Stimulated activated naive B cell treated with anti-CD40 and anti-IgM and Interleukin-4, amounts not matched to agents 10 μg/mL and 1 μg/mL and 100 μg/mL, for 72 hours (primary cell): ENCODE measurements around the gene PHLDA2.
"Not testable (repeated sequence)": the region's sequence is repeated elsewhere in the genome, so short reads cannot be mapped to it uniquely, and the experiment has no call there.

ENCODE experiments used
- ATAC-seq, 2 donors: fragments of 150-1000 bp; cut with Tn5 transposase; replicated peaks; 2 replicates each; pipeline ENCODE4 v1.10.0; 2021; ENCODE audit warnings: moderate library complexity in 1 of 2
- DNase-seq: peaks from one replicate; pipeline ENCODE4 v3.0.0; 2021
- H3K27ac Mint-ChIP-seq: one replicate; pipeline ENCODE4 v1.8.0; 2022; ENCODE audit warnings: mild to moderate bottlenecking, mixed read lengths
- H3K27me3 Mint-ChIP-seq, 2 donors: one replicate each; pipeline ENCODE4 v1.8.0; 2022; ENCODE audit warnings: mixed read lengths in 2 of 2
- H3K36me3 Mint-ChIP-seq, 2 donors: one replicate each; pipeline ENCODE4 v1.8.0; 2022; ENCODE audit warnings: mixed read lengths in 2 of 2, mild to moderate bottlenecking in 1 of 2
- H3K4me1 Mint-ChIP-seq, 2 donors: one replicate each; pipeline ENCODE4 v1.8.0; 2022; ENCODE audit warnings: mixed read lengths in 2 of 2, mild to moderate bottlenecking in 1 of 2
- H3K4me3 Mint-ChIP-seq, 2 donors: one replicate each; pipeline ENCODE4 v1.8.0; 2022; ENCODE audit warnings: mild to moderate bottlenecking in 2 of 2, mixed read lengths in 2 of 2, moderate library complexity in 1 of 2
- H3K9me3 Mint-ChIP-seq, 2 donors: one replicate each; pipeline ENCODE4 v1.8.0; 2022; ENCODE audit warnings: mixed read lengths in 2 of 2, mild to moderate bottlenecking in 1 of 2

The PHLDA2 gene

DNA sequence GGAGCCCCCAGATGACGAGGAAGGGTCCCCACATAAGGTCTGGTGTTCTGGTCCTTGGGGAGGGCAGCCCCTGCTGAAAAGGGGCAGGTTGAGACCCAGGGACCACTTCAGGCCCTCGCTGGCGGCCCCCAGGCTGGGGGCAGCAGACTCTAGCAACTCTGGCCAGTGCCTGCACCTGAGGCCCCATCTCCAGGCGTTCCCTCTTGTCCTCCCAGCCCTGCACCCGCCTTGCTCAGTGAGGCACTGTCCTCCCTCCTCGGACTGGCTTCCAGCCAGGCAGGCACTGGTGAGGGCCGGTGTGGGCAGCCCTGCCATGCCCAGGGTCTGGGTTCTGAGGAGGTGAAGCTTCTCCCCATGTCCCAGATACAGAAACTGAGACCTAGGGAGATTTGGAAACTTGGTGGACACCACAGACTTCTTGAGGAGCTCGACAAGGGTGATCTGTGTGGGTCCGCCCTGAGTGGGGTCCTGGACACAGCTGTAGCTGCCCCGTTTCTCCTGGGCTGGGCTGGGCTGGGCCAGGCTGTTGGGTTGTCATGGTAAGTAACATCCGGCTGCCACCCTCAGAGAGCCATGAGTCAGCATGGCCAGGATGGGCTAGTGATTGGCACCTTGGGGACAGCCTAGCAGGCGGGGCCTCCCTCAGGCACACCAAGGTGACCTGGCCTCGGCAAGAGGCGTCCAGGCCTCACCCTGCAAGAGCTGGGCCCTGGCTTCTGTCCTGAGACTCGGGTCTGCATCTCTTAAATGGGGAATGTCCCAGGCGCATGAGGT lies 11.1 kb upstream of the PHLDA2 start:
- H3K4me1 Mint-ChIP-seq: peaks cover 2 to 15% of the 10 kb centered on the region in 2 donors
- H3K27me3 Mint-ChIP-seq: no peaks in the 10 kb centered on the region
- H3K27ac Mint-ChIP-seq: peak overlapping the region; percentile 14
- H3K4me3 Mint-ChIP-seq: no peak overlapping the region
- H3K9me3 Mint-ChIP-seq: peaks cover 20% of the 10 kb centered on the region in 2 donors
- DNase-seq: no peak
- ATAC-seq: peak; percentile 51 to 62
- H3K36me3 Mint-ChIP-seq: peaks cover 29 to 41% of the 10 kb centered on the region in 2 donors

DNA sequence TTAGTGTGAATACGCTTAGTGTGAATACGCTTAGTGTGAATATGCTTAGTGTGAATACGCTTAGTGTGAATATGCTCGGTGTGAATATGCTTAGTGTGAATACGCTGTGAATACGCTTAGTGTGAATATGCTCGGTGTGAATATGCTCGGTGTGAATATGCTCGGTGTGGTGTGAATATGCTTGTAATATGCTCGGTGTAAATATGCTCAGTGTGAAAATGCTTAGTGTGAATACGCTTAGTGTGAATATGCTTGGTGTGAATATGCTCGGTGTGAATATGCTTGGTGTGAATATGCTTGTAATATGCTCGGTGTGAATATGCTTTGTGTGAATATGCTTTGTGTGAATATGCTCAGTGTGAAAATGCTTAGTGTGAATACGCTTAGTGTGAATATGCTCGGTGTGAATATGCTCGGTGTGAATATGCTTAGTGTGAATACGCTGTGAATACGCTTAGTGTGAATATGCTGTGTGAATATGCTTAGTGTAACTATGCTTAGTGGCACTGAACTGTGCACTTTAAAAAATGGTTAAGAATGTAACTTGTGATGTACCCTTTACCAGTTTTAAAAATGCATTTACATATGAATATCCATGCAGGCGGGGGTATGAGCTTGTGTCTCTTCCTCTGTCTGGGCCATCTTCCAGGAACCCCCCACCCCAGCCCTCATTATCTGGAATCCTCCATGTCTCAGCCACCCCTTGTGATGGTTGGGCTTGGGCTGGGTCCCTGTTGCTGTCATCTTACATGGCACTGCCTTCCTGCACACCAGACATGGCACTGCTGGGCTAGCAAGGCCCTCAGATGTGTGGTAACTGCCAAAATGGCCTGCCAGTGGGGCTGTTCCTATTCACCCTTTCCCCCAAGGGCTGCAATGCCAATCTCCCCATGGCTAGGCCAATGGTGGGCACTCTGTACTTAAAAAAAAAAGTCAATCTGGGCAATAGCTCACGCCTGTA lies 9.5 kb upstream of the PHLDA2 start:
- peak overlapping the region; percentile 15 to 51 for H3K4me3 Mint-ChIP-seq
- peaks cover 20% of the 10 kb centered on the region in 2 donors for H3K9me3 Mint-ChIP-seq
- H3K36me3 Mint-ChIP-seq: peaks cover 21 to 32% of the 10 kb centered on the region in 2 donors
- H3K4me1 Mint-ChIP-seq, H3K27me3 Mint-ChIP-seq, ATAC-seq, DNase-seq: not testable (repeated sequence)
- peak overlapping the region; percentile 87 for H3K27ac Mint-ChIP-seq

DNA sequence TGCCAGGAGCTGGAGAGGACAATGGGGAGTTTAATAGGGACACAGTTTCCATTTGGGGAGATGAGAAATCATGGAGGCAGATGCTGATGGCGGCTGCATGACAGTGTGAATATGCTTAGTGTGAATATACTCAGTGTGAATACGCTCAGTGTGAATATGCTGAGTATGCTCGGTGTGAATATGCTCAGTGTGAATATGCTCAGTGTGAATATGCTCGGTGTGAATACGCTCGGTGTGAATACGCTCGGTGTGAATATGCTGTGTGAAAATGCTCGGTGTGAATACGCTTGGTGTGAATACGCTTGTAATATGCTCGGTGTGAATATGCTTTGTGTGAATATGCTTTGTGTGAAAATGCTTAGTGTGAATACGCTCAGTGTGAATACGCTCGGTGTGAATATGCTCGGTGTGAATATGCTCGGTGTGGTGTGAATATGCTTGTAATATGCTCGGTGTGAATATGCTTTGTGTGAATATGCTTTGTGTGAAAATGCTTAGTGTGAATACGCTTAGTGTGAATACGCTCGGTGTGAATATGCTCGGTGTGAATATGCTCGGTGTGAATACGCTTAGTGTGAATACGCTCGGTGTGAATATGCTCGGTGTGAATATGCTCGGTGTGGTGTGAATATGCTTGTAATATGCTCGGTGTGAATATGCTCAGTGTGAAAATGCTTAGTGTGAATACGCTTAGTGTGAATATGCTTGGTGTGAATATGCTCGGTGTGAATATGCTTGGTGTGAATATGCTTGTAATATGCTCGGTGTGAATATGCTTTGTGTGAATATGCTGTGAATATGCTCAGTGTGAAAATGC lies 8.6 kb upstream of the PHLDA2 start:
- H3K4me1 Mint-ChIP-seq: peaks cover 0 to 17% of the 10 kb centered on the region in 2 donors
- H3K36me3 Mint-ChIP-seq: peaks cover 19 to 23% of the 10 kb centered on the region in 2 donors
- DNase-seq, H3K27me3 Mint-ChIP-seq, ATAC-seq: not testable (repeated sequence)
- peaks cover 20% of the 10 kb centered on the region in 2 donors for H3K9me3 Mint-ChIP-seq
- H3K27ac Mint-ChIP-seq: peak overlapping the region; percentile 87
- H3K4me3 Mint-ChIP-seq: peak overlapping the region; percentile 15 to 39

DNA sequence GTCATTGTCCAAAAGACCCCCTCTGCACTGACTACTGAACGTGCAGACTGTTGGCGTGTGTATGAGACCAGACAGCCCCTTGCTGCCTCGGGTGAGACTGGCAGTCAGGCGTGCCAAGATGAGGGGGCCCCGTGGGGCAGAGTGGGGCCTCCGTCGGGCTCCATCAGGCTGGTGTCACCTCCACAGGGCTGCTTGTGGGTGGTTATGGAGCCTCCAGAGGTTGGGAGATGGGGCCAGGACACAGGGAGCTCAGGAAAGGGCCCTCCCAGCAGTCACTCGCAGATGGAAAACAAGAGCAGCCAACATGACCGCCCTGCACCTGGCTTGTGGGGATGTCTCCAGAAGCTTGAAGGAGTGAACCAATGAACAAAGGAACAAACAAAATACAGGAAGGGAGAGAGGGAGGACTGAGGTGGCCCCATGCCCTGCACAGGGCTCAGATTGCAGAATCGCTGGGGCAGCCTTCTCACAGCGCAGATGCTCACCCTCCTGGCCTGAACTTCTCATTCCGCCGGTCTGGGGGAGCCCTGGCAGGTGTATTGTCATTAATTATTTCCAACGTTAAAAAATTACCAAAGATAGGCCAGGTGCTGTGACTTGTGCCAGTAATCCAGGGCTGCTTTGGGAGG lies 5.5 kb upstream of the PHLDA2 start:
- peaks cover 20% of the 10 kb centered on the region in 2 donors for H3K9me3 Mint-ChIP-seq
- no peak overlapping the region for H3K4me3 Mint-ChIP-seq
- no peak for ATAC-seq
- DNase-seq: no peak
- H3K36me3 Mint-ChIP-seq: peaks cover 19 to 23% of the 10 kb centered on the region in 2 donors
- H3K27me3 Mint-ChIP-seq: peaks cover 13 to 24% of the 10 kb centered on the region in 2 donors
- H3K4me1 Mint-ChIP-seq: peaks cover 6 to 26% of the 10 kb centered on the region in 2 donors
- H3K27ac Mint-ChIP-seq: no peak overlapping the region

DNA sequence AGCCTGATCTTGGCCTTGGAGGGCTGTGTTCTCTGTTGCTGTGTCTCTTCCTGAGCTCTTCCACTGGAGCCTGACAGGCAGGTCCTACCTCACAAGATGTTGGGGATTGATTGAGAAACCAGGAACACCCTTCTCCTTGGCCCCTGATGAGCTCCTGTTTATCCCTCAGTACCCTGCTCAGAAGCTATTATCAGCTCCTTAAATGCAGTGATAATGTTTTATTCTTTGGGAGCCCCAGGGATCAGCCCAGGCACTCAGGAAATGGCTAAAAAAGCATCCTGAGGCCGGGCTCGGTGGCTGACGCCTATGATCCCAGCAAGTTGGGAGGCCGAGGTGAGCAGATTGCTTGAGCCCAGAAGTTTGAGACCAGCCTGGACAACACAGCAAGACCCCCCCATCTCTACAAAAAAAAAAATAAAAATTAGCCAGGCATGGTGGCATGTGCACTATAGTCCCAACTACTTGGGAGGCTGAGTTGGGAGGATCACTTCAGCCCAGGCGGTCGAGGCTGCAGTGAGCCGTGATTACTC lies 4.9 kb upstream of the PHLDA2 start:
- peaks cover 7 to 29% of the 10 kb centered on the region in 2 donors for H3K4me1 Mint-ChIP-seq
- H3K36me3 Mint-ChIP-seq: peaks cover 17 to 19% of the 10 kb centered on the region in 2 donors
- H3K9me3 Mint-ChIP-seq: peaks cover 16 to 19% of the 10 kb centered on the region in 2 donors
- DNase-seq (no peak), ATAC-seq (no peak)
- no peak overlapping the region for H3K4me3 Mint-ChIP-seq
- no peak overlapping the region for H3K27ac Mint-ChIP-seq
- peaks cover 14 to 28% of the 10 kb centered on the region in 2 donors for H3K27me3 Mint-ChIP-seq

DNA sequence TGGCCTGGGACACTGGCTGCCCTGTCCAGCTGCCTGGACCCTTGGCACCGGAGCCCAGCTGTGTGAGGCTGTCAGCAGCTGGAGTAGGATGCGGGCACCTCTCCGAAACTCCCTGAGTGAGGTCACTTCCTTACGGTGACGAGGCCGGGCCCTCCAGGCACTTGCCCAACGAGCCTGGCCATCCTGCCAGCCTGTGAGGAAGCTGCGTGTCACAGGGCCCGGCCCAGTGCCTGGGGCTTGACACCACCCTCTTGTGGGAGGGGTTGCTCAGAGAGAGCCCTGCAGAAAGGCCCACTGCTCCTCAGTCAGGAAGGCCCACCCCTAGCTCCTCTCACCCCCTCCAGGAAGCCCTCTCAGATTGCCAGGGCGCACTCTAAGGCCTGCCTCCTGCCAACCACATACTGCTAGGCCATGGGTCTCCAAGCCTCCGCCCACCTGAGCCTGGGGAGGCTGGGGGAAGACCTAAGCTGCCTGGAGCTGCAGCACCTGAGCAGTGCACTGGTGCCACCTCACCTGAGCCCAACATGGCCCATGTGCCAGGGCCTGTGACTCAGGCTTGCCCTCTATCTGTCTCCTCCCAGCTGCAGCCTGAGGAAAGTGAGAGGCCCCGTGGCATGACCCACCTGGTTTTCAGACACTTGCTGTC lies 4.3 kb upstream of the PHLDA2 start:
- no peak overlapping the region for H3K27ac Mint-ChIP-seq
- ATAC-seq (peak; percentile 59 to 60), DNase-seq (peak; percentile 27)
- H3K4me3 Mint-ChIP-seq: no peak overlapping the region
- peaks cover 17 to 32% of the 10 kb centered on the region in 2 donors for H3K27me3 Mint-ChIP-seq
- H3K4me1 Mint-ChIP-seq: peaks cover 9 to 35% of the 10 kb centered on the region in 2 donors
- peaks cover 10 to 13% of the 10 kb centered on the region in 2 donors for H3K9me3 Mint-ChIP-seq
- peaks cover 11 to 13% of the 10 kb centered on the region in 2 donors for H3K36me3 Mint-ChIP-seq

DNA sequence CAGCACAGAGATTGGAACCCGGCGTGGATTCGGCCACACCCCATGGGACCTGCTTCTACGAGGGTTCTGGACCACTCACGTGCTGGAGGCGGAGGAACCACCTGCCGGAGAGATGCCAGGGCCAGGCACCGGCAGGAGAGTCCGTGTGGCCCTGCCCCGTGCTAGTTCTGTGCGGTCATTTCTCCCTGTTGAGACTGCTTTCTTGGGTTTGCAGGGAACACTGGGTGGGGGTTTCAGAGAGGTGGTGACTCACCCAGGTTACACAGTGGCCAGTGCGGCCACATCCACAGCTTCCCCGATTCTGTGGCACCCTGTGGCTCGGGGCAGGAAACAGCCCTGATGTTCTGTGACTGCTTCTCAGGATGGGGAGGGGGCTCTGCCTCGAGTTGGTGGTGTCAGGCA lies 3.6 kb upstream of the PHLDA2 start:
- H3K27ac Mint-ChIP-seq: peak overlapping the region; percentile 5
- no peak for ATAC-seq
- no peak overlapping the region for H3K4me3 Mint-ChIP-seq
- DNase-seq: no peak
- H3K27me3 Mint-ChIP-seq: peaks cover 22 to 38% of the 10 kb centered on the region in 2 donors
- peaks cover 4 to 6% of the 10 kb centered on the region in 2 donors for H3K36me3 Mint-ChIP-seq
- H3K4me1 Mint-ChIP-seq: peaks cover 13 to 41% of the 10 kb centered on the region in 2 donors
- peaks cover 4 to 6% of the 10 kb centered on the region in 2 donors for H3K9me3 Mint-ChIP-seq

DNA sequence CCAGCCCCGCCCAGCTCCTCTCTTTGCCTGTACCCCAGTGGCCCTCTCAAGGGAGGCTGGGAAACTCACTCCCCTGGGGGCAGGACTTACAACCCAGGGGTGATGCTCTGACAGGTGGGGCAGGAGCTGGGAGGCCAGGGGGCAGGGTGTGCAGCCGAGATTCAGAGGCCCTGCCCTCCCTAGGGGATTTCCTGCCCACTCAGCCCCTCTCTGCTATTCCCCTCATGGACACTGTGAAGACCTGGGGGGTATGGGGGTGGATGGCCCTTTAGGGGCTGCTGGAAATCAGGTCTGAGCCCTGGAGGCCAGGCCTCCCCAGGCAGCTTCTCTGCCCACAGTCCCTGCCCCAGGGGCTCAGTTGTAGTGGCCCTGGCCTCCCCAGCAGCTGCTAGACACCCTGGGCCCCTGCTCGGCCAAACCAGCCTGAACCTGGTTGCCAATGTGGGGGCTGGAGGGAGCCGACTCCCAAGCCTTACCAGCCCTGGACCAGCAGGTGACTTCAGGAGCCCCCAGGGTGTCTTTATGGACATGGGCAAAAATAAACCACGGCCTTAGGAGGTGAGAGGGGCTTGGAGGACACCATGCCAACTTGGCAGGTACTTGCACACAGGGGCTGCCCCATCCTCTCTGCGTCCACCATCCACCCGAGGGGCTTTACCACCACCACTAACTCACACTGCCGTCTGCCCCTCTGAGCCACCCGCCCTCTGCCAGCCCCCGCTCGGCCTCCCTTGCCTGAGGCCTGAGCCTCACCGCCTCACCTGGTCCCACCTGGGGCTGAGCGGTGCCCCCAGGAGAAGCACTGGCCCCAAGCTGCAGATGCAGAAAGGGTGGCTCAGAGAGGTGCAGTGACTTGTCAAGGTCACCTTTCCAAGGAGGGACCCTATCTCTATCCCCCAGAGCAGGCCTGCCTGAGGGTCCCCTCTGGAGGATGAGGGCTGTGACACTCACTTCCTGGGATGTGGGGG lies 2.8 kb upstream of the PHLDA2 start:
- Mint-ChIP-seq H3K9me3 (no peaks in the 10 kb centered on the region), H3K27me3 (peaks cover 30 to 45% of the 10 kb centered on the region in 2 donors), H3K27ac (no peak overlapping the region), H3K4me1 (peaks cover 17 to 46% of the 10 kb centered on the region in 2 donors), H3K36me3 (no peaks in the 10 kb centered on the region), H3K4me3 (no peak overlapping the region)
- ATAC-seq (no peak), DNase-seq (no peak)

DNA sequence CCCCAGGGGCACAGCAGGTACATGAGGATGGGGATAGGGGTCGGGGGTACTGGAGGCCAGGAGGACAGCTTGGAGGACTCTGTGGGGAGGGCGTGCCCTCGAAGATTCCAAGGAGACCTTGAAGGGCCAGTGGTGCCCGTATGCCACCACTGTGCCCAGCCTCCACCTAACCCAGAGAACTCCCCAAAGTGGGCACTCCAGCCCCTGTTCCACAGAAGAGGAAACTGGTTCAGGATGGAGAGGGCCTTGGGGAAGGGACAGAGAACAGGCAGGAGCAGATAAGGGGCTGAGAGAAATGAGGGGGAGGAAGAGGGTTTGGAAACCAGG lies 2.2 kb upstream of the PHLDA2 start:
- Mint-ChIP-seq H3K36me3 (no peaks in the 10 kb centered on the region), H3K9me3 (no peaks in the 10 kb centered on the region), H3K27ac (peak overlapping the region; percentile 71), H3K4me1 (peaks cover 17 to 46% of the 10 kb centered on the region in 2 donors), H3K27me3 (peaks cover 36 to 52% of the 10 kb centered on the region in 2 donors), H3K4me3 (no peak overlapping the region)
- DNase-seq: no peak
- ATAC-seq: no peak

DNA sequence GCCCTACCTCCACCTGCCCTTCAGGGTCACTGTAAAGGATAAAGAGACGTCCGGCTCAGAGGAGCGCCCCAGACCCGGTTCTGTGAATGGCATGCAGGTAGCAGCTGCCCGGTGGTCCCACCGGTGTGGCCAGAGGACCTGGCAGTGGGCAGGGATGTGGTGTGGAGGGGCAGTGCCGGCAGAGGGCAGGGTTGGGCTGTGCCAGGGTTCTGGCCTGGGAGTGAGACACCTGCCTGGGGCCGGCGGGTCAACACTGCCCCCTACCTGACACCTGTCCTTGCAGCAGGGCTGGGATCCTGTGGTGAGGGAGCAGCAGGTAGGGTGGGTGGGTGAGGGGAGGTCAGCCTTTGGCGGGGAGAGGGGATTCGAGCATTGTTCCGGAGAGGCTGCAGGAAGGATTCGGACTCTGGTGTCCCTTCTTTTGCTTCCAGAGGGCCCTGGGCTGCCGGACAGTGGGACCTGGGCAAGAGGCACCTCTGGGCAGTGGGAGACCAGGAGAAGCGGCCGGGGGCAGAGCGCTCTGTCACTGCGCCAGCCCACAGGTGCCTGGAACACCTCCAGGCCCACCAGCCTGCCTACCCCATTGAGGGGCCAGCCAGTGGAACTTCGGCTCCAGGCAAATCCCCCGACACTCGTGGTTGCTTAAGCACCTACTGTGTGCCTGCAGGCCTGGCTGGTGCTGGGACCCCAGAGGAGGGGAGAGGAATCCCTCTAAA lies 1.6 kb upstream of the PHLDA2 start:
- Mint-ChIP-seq H3K27me3 (peaks cover 39 to 56% of the 10 kb centered on the region in 2 donors), H3K4me1 (peaks cover 17 to 46% of the 10 kb centered on the region in 2 donors), H3K36me3 (no peaks in the 10 kb centered on the region), H3K9me3 (no peaks in the 10 kb centered on the region), H3K4me3 (peak overlapping the region; percentile 84 to 86), H3K27ac (peak overlapping the region; percentile 91)
- DNase-seq: peak; percentile 48
- peak; percentile 42 to 48 for ATAC-seq

DNA sequence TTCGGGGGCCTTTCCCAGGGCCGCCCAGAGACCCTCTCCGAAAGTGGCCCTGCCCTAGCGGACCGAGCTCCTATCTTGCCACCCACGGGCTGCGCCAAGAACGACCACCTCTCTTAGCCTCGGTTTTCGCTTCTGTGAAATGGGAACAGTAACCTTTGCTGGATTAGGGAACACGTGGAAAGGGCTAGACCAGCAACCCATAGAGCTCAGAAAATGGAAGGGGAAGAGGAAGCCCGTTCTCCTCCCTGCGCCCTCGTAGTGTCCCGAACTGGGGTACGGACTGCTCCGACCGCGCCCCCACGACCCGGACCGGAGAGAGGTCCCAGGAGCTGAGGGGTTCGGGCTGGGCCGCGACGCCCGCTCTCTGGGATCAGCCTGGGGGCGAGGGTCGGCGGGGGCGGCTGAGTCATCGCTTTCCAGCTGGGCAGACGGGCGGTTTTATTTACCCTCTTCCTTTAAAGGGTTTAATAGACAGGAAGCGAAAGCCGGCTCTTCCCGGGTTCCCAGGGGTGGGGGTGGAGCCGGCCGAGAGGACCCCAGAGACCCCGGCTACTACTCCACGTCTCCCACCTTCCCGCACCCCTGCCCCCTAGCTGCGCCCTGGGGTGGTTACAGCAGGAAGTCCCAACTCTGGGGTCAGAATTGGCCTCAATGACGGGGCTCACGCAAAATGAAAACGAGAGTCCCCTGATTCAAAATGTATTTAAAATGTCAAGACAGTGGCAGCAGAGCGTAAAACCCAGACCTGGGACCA lies 907 bp upstream of the PHLDA2 start:
- Mint-ChIP-seq H3K4me1 (peaks cover 17 to 46% of the 10 kb centered on the region in 2 donors), H3K36me3 (no peaks in the 10 kb centered on the region), H3K27me3 (peaks cover 39 to 56% of the 10 kb centered on the region in 2 donors), H3K4me3 (peak overlapping the region; percentile 84 to 86), H3K9me3 (no peaks in the 10 kb centered on the region), H3K27ac (peak overlapping the region; percentile 91)
- ATAC-seq: peak; percentile 58 to 70
- peak; percentile 58 for DNase-seq
